GM23248 (cell line): ENCODE data around the gene ALDH7A1.
"Not testable (repeated sequence)": the region's sequence is repeated elsewhere in the genome, so short reads cannot be mapped to it uniquely, and the experiment has no call there.

Experiments used
- EZH2 ChIP-seq: fragments of 200-600 bp; sonication (generic); IDR thresholded peaks from 2 replicates; pipeline ENCODE4 v1.6.1; 2018; ENCODE audit warnings: antibody characterized with exemption, mild to moderate bottlenecking; ENCODE audit not compliant: insufficient read depth, poor library complexity, severe bottlenecking
- EZH2phosphoT487 ChIP-seq: fragments of 200-600 bp; sonication (generic); IDR thresholded peaks from 2 replicates; pipeline ENCODE4 v1.6.1; 2018; ENCODE audit warnings: antibody characterized with exemption, moderate library complexity, mild to moderate bottlenecking, low read depth; ENCODE audit not compliant: insufficient read depth

DNA sequence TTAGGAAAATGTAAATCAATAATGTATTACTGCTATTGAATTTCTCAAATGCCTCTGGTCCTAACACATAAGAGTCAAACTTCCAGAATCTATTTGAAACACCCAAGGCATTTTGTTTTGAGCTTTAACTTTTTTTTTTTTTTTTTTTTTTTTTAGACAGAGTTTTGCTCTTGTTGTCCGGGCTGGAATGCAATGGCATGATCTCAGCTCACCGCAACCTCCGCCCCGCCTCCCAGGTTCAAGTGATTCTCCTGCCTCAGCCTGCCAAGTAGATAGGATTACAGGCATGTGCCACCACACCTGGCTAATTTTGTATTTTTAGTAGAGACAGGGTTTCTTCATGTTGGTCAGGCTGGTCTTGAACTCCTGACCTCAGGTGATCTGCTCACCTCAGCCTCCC, 75.8 kb downstream of the ALDH7A1 start:
- not testable (repeated sequence) for TF ChIP-seq EZH2, EZH2phosphoT487
